Measurements from ENCODE around the gene PABPN1. TPM values are rescaled to one million over a fixed set of nuclear protein-coding genes. Genes with fewer than 3 reads are reported as not detected.
"Not testable (repeated sequence)": the region's sequence is repeated elsewhere in the genome, so short reads cannot be mapped to it uniquely, and the experiment has no call there.

The PABPN1 gene
- total RNA-seq, 1 donor from 2014 or later = 277 TPM

DNA sequence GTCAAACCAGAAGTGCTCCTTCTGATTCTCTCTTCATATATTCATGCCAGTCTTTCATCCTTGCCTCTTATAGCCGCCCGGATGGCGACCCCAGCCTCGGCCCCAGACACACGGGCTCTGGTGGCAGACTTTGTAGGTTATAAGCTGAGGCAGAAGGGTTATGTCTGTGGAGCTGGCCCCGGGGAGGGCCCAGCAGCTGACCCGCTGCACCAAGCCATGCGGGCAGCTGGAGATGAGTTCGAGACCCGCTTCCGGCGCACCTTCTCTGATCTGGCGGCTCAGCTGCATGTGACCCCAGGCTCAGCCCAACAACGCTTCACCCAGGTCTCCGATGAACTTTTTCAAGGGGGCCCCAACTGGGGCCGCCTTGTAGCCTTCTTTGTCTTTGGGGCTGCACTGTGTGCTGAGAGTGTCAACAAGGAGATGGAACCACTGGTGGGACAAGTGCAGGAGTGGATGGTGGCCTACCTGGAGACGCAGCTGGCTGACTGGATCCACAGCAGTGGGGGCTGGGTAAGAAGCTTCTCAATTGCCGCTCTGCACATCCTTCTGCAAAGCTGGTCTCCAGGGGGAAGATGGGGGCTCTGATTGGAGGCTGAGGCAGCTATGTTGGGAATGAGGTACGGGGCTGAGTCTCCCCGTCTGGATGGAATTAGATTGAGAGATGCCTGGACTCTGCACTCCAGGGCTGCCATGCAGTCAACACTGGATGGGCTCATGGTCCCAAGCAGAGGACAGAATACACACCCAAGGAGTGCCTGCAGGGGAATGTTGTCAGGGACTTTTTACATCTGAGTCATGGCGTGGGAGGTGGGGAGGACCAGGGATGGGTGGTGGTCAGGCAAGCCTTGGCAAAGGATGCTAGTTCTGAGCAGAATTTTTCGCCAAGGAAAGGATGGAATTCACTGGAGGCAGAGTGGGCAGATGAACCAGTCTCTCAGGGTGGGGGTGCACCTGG, 13.3 kb upstream of the PABPN1 start:
- peaks cover 15% of the 10 kb centered on the region for H3K4me1 Mint-ChIP-seq
- H3K27me3 Mint-ChIP-seq = peaks cover 12% of the 10 kb centered on the region
- H3K27ac Mint-ChIP-seq = peak overlapping the region; percentile 21
- H3K36me3 Mint-ChIP-seq (ENCODE audit: low read depth) = no peaks in the 10 kb centered on the region
- H3K4me3 Mint-ChIP-seq = peak overlapping the region; percentile 79
- no peaks in the 10 kb centered on the region for H3K9me3 Mint-ChIP-seq
- no peak for DNase-seq
- intact Hi-C loops (cut with micrococcal nuclease) = no loop called here

GRCh38 chr14:23308721-23309445, 12.4 kb upstream of the PABPN1 start:
- intact Hi-C loops (cut with micrococcal nuclease) = no loop called here
- Mint-ChIP-seq H3K27me3 (peaks cover 12% of the 10 kb centered on the region), H3K27ac (no peak overlapping the region), H3K36me3 (ENCODE audit: low read depth) (no peaks in the 10 kb centered on the region), H3K4me3 (no peak overlapping the region), H3K4me1 (peaks cover 13% of the 10 kb centered on the region), H3K9me3 (no peaks in the 10 kb centered on the region)
- DNase-seq = no peak

GRCh38 chr14:23310546-23310945, 10.7 kb upstream of the PABPN1 start:
- no peak for DNase-seq
- Mint-ChIP-seq H3K4me3 (no peak overlapping the region), H3K9me3 (no peaks in the 10 kb centered on the region), H3K4me1 (peaks cover 10% of the 10 kb centered on the region), H3K27ac (no peak overlapping the region), H3K27me3 (peaks cover 9% of the 10 kb centered on the region), H3K36me3 (ENCODE audit: low read depth) (no peaks in the 10 kb centered on the region)
- intact Hi-C loops (cut with micrococcal nuclease) = no loop called here

DNA sequence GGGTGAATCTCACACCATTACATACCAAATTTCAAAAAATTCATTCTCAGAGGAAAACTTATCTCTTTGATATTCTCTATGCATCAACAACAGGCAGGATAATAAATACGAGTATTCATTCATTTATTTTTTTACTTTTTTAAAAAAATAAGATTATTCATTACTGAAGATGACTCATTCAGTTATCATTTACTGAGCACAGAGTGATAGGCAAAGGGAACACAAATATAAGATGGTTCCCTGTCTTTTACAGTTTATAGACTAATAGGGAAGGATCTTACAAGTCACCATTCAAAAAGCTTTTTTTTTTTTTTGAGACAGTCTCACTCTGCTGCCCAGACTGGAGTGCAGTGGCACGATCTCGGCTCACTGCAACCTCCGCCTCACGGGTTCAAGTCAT, 5.0 kb upstream of the PABPN1 start:
- Mint-ChIP-seq H3K27ac (no peak overlapping the region), H3K4me3 (no peak overlapping the region), H3K27me3 (peaks cover 4% of the 10 kb centered on the region), H3K4me1 (peaks cover 12% of the 10 kb centered on the region), H3K36me3 (ENCODE audit: low read depth) (peaks cover 5% of the 10 kb centered on the region), H3K9me3 (peaks cover 8% of the 10 kb centered on the region)
- DNase-seq = no peak
- intact Hi-C loops (cut with micrococcal nuclease) = no loop called here

- Mint-ChIP-seq H3K27ac (peak overlapping the region; percentile 98), H3K4me3 (peak overlapping the region; percentile 90), H3K9me3 (peaks cover 8% of the 10 kb centered on the region), H3K36me3 (ENCODE audit: low read depth) (peaks cover 35% of the 10 kb centered on the region), H3K27me3 (no peaks in the 10 kb centered on the region), H3K4me1 (peaks cover 24% of the 10 kb centered on the region)
- no peak for DNase-seq
- intact Hi-C loops (cut with micrococcal nuclease) = loop anchor here (2.0 kb wide), 1 partner anchor 225 kb away; the partner anchor contains the start of genes ACIN1 and C14orf119
Observed at GRCh38 chr14:23319746-23320583, 1.3 kb upstream of the PABPN1 start.

GRCh38 chr14:23321572-23322547, 603 bp downstream of the PABPN1 start:
- intact Hi-C loops (cut with micrococcal nuclease) = loop anchor here (1.0 to 2.0 kb wide), 5 partner anchors 21 to 229 kb away; partner anchors contain the start of genes ACIN1, C14orf119, HOMEZ and NGDN
- peaks cover 46% of the 10 kb centered on the region for H3K36me3 Mint-ChIP-seq (ENCODE audit: low read depth)
- H3K9me3 Mint-ChIP-seq = peaks cover 8% of the 10 kb centered on the region
- H3K4me3 Mint-ChIP-seq = peak overlapping the region; percentile 90
- peak overlapping the region; percentile 96 for H3K27ac Mint-ChIP-seq
- peak; percentile 85 for DNase-seq
- peaks cover 24% of the 10 kb centered on the region for H3K4me1 Mint-ChIP-seq
- no peaks in the 10 kb centered on the region for H3K27me3 Mint-ChIP-seq

DNA sequence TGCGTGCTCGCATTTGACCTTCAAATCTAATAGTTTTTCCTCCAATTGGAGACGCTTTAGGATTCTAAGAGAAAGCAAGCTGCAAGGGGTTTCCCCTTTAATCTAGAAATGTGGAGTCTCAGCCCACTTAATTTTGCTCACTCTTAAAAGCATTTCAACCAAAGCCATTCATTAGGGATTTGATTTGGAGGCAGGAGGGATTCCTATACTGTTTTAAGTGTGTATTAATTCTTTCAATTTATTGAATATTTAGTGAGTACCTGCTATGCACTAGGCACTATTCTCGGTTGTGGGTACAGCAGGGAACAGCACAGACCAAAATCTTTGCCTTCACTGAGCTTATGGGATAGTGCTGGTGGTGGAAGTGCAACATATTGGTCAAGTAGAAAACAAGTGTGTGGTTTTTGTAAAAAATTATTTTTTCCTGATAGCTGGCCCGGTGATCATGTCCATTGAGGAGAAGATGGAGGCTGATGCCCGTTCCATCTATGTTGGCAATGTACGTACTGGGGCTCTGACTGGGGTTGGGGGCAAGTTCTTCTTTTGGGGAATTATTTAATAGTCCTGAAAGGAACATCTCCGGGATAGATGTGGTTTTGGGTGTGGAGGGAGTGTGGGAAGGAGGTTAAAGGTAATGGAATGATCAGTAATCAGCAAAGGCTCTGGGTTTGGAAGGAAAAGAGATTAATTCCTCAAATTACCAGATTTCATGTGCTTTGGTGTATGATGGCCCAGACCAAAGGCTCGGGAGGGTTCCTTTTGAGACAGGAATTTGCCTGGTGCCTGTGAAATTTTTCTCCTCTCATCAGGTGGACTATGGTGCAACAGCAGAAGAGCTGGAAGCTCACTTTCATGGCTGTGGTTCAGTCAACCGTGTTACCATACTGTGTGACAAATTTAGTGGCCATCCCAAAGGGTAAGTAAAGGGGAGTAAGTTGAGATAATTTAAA, 1.6 kb downstream of the PABPN1 start:
- intact Hi-C loops (cut with micrococcal nuclease) = no loop called here
- H3K9me3 Mint-ChIP-seq = peaks cover 8% of the 10 kb centered on the region
- peaks cover 48% of the 10 kb centered on the region for H3K36me3 Mint-ChIP-seq (ENCODE audit: low read depth)
- DNase-seq = no peak
- peak overlapping the region; percentile 90 for H3K4me3 Mint-ChIP-seq
- H3K4me1 Mint-ChIP-seq = peaks cover 25% of the 10 kb centered on the region
- H3K27me3 Mint-ChIP-seq = no peaks in the 10 kb centered on the region
- peak overlapping the region; percentile 96 for H3K27ac Mint-ChIP-seq

GRCh38 chr14:23323838-23324454, 2.7 kb downstream of the PABPN1 start:
- no peak for DNase-seq
- no peaks in the 10 kb centered on the region for H3K27me3 Mint-ChIP-seq
- peaks cover 48% of the 10 kb centered on the region for H3K36me3 Mint-ChIP-seq (ENCODE audit: low read depth)
- H3K4me3 Mint-ChIP-seq = no peak overlapping the region
- peaks cover 26% of the 10 kb centered on the region for H3K4me1 Mint-ChIP-seq
- peaks cover 8% of the 10 kb centered on the region for H3K9me3 Mint-ChIP-seq
- H3K27ac Mint-ChIP-seq = no peak overlapping the region
- intact Hi-C loops (cut with micrococcal nuclease) = no loop called here

DNA sequence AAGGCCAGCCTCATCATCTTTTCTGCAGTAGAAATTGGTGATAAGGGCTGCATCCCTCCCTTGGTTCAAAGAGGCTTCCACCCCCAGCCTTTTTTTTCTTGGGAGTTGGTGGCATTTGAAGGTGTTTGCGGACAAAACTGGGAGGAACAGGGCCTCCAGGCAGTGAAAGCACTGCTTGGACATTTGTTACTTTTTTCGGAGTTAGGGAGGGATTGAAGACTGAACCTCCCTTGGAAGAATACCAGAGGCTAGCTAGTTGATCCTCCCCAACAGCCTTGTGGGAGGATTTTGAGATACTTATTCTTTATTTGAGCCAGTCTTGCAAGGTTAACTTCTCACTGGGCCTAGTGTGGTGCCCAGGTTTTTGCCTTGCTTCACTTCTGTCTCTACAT, 3.2 kb downstream of the PABPN1 start:
- DNase-seq = no peak
- H3K9me3 Mint-ChIP-seq = peaks cover 8% of the 10 kb centered on the region
- H3K4me3 Mint-ChIP-seq = no peak overlapping the region
- no peak overlapping the region for H3K27ac Mint-ChIP-seq
- H3K36me3 Mint-ChIP-seq (ENCODE audit: low read depth) = peaks cover 48% of the 10 kb centered on the region
- intact Hi-C loops (cut with micrococcal nuclease) = no loop called here
- peaks cover 26% of the 10 kb centered on the region for H3K4me1 Mint-ChIP-seq
- H3K27me3 Mint-ChIP-seq = no peaks in the 10 kb centered on the region

- Mint-ChIP-seq H3K4me3 (no peak overlapping the region), H3K36me3 (ENCODE audit: low read depth) (peaks cover 48% of the 10 kb centered on the region), H3K27me3 (no peaks in the 10 kb centered on the region), H3K4me1 (peaks cover 21% of the 10 kb centered on the region), H3K9me3 (peaks cover 3% of the 10 kb centered on the region), H3K27ac (no peak overlapping the region)
- no peak for DNase-seq
- intact Hi-C loops (cut with micrococcal nuclease) = no loop called here
Observed at GRCh38 chr14:23324993-23325392, 3.7 kb downstream of the PABPN1 start.

DNA sequence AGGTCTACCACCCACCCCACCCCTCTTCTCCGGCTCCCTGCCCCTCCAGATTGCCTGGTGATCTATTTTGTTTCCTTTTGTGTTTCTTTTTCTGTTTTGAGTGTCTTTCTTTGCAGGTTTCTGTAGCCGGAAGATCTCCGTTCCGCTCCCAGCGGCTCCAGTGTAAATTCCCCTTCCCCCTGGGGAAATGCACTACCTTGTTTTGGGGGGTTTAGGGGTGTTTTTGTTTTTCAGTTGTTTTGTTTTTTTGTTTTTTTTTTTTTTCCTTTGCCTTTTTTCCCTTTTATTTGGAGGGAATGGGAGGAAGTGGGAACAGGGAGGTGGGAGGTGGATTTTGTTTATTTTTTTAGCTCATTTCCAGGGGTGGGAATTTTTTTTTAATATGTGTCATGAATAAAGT, 4.5 kb downstream of the PABPN1 start:
- H3K27ac Mint-ChIP-seq; H3K4me3 Mint-ChIP-seq; DNase-seq; H3K9me3 Mint-ChIP-seq; H3K27me3 Mint-ChIP-seq; intact Hi-C loops (cut with micrococcal nuclease): not testable (repeated sequence)
- peaks cover 46% of the 10 kb centered on the region for H3K36me3 Mint-ChIP-seq (ENCODE audit: low read depth)
- H3K4me1 Mint-ChIP-seq = peaks cover 13% of the 10 kb centered on the region
